ENCODE measurements around the gene NCOA7. TPM values are rescaled to one million over a fixed set of nuclear protein-coding genes. Genes with fewer than 3 reads are reported as not detected.
"Not testable (repeated sequence)": the region's sequence is repeated elsewhere in the genome, so short reads cannot be mapped to it uniquely, and the experiment has no call there.

Gene NCOA7
- polyA plus RNA-seq, 4 donors = 39.9 to 71.7 (median 49.0) TPM

DNA sequence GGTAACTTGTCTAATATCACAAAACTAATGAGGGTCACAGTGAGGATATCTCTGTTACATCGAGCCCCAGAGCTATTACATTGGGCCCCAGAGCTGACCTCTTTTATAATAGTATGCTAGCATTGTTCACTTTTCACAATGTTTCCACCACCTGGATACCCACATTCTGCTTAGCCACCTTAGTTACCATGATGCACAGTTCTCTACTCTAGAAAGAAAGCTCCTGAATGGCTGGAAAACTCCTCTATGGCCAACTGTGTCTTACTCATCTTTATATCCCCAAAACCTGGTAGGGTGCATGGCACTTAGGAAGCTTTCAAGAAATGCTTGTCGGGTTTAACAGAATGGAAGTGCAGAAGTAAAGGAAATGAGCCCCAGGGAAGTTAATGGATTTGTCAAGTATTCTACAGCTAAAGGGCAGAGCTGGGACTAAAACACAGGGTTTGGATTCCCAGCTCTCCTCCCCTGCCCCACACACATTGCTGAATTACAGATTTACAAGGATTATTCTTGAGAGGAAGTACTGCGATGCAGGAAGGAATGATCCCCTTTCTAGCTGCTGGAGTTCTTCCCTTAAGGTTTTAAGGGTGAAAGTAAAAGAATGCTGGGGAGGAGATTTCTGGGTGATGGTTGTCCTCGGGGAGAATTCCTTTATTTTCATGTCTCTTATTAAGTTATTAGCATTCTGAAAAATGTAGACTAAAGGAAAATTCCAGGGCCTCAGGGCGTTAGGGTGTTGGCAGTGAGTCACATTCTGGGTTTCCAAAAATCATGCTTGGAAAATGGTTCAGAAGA is 149.7 kb downstream of the NCOA7 start:
- no peak for DNase-seq (ENCODE audit: low read depth in 4 of 4, low spot score in 3 of 4)

GRCh38 chr6:125942672-125943527 is 152.1 kb downstream of the NCOA7 start:
- DNase-seq (ENCODE audit: low read depth in 4 of 4, low spot score in 3 of 4) = no peak

- DNase-seq (ENCODE audit: low read depth in 4 of 4, low spot score in 3 of 4) = no peak
Observed at GRCh38 chr6:125943528-125944433, 153.0 kb downstream of the NCOA7 start.

GRCh38 chr6:125944434-125944816 is 153.7 kb downstream of the NCOA7 start:
- peak in 3 of 4 donors; percentile 18 to 41 (median 33) for DNase-seq (ENCODE audit: low read depth in 4 of 4, low spot score in 3 of 4)

DNA sequence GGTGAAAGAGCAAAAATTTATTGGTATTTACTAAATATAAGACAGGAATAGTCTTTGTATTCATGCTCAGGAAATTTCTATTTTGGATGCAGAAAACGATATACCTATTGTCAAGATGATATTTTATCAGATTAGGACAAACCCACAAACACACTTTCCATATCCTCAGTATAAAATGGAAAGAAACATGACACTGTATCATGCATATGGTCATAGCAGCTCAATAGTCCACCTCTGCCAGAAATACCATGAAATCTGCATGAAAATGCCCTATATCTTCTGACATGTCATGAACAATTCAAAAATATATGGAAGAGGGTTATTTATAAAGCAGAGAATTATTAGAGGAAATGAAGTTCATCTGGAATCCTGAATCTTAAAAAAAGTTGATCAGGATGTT is 154.1 kb downstream of the NCOA7 start:
- no peak for DNase-seq (ENCODE audit: low read depth in 4 of 4, low spot score in 3 of 4)

- DNase-seq (ENCODE audit: low read depth in 4 of 4, low spot score in 3 of 4) = no peak
Observed at GRCh38 chr6:125945378-125946141, 154.8 kb downstream of the NCOA7 start.

DNA sequence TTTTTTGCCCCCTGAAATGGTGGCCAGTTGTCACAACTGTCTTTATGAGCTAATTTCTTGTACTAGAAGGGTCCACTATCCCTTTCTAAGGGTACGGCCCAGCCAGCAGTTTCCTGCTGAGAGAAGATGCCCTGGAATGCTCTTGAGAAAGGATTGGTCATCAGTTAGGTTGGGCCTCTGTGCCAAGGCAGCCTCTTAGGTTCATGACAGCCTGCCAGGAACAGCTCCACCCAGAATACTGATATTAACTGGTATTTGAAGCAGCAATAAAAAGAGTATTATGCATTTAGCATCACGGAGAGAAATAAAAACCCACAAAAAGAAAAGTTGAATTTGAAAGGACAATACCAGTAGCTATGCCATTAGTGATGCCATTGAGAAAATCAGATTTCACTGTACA is 156.9 kb downstream of the NCOA7 start:
- DNase-seq (ENCODE audit: low read depth in 4 of 4, low spot score in 3 of 4) = no peak

GRCh38 chr6:125948455-125948854 is 157.7 kb downstream of the NCOA7 start:
- no peak for DNase-seq (ENCODE audit: low read depth in 4 of 4, low spot score in 3 of 4)

GRCh38 chr6:125949069-125949468 is 158.3 kb downstream of the NCOA7 start:
- no peak for DNase-seq (ENCODE audit: low read depth in 4 of 4, low spot score in 3 of 4)

GRCh38 chr6:125950293-125950692 is 159.5 kb downstream of the NCOA7 start:
- DNase-seq (ENCODE audit: low read depth in 4 of 4, low spot score in 3 of 4) = no peak

DNA sequence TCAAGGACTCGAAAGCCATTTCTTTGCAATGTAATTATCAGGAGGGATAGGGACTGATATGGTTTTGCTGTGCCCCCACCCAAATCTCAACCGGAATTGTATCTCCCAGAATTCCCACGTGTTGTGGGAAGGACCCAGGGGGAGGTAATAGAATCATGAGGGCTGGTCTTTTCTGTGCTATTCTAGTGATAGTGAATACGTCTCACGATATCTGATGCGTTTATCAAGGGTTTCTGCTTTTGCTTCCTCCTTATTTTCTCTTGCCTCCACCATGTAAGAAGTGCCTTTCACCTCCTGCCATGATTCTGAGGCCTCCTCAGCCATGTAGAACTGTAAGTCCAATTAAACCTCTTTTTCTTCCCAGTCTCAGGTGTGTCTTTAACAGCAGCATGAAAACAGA is 160.0 kb downstream of the NCOA7 start:
- not testable (repeated sequence) for DNase-seq (ENCODE audit: low read depth in 4 of 4, low spot score in 3 of 4)

GRCh38 chr6:125951323-125951722 is 160.6 kb downstream of the NCOA7 start:
- DNase-seq (ENCODE audit: low read depth in 4 of 4, low spot score in 3 of 4) = no peak

DNA sequence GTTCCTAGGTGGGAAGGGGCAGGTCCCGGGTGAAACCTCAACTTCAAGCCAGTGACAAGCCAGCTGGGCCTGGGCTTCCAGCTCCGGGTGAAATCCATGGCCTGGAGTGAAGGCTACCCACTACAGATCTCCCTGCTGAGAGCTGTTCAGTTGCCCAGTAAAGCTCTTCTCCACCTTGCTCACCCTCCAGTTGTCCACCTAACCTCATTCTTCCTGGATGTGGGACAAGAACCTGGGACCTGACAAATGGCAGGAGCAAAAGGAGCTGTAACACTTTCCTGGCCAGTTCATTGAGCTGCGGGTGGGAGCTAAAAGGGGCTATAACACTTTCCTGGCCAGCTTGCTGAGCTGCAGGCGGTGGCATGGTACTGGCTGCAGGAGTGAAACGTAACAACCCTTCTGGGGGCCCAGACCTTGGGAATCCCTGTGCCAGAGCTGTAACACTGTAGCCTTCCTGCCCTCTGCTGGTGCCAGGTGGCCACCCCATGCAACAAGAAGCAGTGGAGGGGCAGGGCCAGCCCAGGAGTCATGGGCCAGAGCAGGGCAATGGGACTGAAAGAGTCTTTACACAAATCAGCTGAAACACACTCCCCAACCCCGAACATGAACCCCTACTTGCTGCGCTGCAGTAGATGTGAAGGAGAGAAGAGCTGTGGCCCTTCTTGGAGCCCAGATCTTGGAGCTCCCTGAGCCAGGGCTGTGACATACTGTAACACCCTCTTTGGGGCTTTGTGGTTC is 162.2 kb downstream of the NCOA7 start:
- DNase-seq (ENCODE audit: low read depth in 4 of 4, low spot score in 3 of 4) = no peak

DNA sequence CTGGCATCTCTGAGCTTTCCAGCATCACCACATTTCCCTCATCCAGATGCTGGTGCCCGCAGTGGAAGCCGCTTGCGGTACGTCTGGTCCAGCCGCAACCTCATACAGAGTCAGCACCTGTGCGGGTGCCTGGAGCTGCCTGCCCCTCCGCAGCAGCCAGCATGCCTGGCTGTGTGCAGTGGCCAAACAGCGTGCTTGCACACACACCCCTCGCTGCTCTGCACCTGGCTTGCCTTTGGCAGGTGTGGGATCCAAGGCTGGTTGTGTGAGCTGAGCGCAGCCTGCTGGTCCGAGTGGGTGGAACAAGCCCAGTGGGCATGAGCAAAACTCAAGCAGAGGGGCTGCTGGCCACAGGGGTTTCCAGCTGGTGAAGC is 162.7 kb downstream of the NCOA7 start:
- DNase-seq (ENCODE audit: low read depth in 4 of 4, low spot score in 3 of 4) = no peak

- no peak for DNase-seq (ENCODE audit: low read depth in 4 of 4, low spot score in 3 of 4)
Observed at GRCh38 chr6:125954735-125955339, 164.1 kb downstream of the NCOA7 start.

DNA sequence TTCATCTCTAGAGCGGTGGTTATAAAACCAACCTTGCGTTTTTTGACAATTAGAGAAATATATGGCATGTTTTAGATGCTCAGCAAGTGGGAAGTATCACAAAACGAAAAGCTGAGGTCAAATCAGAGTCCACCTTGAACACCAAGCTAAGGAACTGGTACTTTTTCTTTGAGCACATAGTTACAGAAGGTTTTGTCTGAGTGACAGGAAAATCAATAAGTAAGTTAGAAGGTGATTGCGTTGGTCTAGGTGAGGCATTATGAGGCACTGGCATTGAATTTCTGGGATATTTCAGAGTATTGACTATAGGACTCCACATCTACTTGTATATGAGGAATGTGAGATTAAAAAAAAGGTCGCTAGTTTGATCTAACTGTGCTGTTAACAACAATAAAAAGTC is 165.2 kb downstream of the NCOA7 start:
- no peak for DNase-seq (ENCODE audit: low read depth in 4 of 4, low spot score in 3 of 4)

DNA sequence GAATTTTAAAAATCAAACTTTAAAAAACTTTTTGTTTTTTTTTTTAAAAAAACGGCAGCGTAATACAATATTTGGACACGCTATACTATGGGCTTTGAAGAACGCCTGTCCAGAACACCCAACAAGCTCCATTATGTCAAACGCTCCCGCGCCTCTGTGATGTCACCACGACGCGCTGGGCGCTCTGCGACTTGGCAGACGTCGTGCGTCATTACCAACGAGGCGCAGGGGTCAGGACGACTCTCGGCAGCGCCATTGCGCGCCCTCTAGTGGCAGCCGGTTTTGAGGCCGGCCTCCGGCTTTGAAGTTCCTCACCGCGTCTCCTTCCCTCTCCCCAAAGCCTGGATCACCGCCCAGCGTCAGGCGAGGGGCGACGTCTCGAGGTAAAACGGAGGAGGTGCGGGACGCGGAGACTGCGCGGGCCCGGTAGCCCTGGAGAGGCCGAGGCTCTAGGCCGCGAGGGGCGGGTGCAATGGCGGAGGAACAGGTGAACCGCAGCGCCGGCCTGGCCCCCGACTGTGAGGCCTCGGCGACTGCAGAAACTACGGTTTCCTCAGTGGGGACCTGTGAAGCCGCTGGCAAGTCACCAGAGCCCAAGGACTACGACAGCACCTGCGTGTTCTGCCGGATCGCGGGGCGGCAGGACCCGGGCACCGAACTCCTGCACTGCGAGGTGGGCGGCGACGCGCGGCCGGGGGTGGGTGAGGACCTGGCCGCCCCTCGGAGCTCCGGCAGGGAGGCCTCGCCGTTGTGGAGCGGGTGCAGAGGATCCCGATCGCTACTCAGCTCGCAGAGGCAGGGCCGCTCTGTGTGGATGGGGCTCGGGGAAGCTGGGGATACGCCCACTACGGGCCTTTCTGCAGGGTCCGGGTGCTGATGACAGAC is 166.0 kb downstream of the NCOA7 start, which contains the start of gene HINT3:
Gene HINT3, plus strand, starts transcription at position 265 of the 885 bp plus-strand sequence. Its CDS starts 208 bp downstream, at position 473.
- peak; percentile 96 to 100 (median 98) for DNase-seq (ENCODE audit: low read depth in 4 of 4, low spot score in 3 of 4)

DNA sequence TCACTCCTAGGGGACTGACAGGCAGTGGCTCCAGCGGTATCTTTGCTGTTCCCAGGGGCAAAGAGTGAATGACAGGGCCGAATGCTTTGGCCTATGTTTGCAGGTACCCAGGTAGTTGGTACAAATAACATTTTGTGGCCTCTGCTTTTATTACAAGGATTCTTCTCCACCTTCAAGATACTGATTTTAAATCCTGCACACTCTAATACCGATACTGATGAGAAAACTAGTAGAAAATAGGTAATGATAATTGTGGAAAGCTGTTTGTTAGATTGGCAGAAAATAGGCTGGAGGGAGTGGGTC is 166.6 kb downstream of the NCOA7 start:
- no peak for DNase-seq (ENCODE audit: low read depth in 4 of 4, low spot score in 3 of 4)
